Measurements from ENCODE around the gene ARHGEF28.

The ARHGEF28 gene

DNA sequence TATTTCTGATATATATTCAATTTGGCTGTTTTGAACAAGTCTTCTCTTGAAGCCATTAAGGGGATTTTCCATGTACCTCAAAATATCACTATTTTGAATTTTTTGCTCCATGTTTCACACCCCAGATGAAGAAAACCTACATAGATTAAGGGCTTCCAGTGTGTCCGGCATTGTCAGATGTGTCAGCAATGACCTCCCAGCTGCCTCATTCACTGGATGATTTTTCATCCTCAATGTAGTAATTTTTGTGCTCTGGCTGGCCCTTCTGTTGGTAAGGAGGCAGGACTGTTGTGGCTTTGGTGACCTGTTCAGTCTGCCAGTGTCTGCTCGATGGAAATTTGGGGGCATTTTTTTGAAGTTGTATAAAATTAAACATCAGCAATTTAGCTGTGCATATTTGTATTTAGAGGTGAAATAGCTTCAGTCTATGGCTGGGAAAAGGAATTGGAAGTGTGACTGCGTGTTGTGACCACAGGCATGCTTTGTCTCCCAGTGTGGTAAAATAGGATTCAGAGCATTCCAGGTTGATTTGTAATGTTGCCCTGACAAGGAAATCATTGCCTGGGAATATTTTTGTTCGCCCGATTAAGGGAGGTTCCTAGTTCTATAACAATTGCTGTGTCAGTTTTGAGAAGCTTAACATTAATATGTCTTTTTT lies 312.4 kb downstream of the ARHGEF28 start:
- DNase-seq (ENCODE audit: low read depth), result peak; percentile 41

DNA sequence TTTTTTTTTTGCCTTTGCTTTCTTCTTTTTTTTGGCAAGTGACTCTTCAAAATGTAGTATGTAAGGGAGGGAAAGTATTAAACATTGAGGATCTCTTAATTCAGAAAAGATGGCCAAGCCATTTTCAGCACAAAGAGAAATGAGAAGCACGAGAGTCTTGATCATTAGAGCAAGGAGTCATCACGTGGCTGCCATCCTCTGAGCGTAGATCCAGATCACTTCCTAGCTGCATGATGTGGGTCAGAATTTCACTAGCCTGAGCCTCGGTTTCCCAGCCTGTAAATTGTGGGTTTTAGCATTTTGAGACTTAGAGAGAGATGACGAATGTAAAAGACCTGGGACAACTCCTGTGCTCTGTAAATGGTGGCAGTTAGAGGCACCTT lies 312.9 kb downstream of the ARHGEF28 start:
- no peak for DNase-seq (ENCODE audit: low read depth)

GRCh38 chr5:73939557-73939956 lies 313.6 kb downstream of the ARHGEF28 start:
- DNase-seq (ENCODE audit: low read depth), result no peak

DNA sequence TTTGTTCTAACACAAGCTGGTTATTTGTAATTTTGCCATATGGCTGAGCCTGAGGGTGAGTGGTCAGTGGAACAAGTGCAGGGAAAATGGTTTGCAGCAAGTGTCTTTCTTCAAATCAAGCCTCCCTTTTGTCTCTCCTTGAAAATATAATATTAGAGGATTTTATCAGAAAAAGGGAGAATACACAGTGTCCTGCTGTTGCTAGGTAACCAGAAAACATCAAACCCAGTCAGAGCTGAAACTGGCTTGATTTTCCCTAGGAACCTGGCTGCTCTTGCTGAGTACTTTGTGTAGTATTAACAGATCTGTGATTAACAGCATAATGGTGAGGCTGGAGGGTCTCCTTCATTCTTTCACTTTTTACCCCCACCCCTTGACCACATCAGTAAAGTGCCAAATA lies 314.0 kb downstream of the ARHGEF28 start:
- no peak for DNase-seq (ENCODE audit: low read depth)

DNA sequence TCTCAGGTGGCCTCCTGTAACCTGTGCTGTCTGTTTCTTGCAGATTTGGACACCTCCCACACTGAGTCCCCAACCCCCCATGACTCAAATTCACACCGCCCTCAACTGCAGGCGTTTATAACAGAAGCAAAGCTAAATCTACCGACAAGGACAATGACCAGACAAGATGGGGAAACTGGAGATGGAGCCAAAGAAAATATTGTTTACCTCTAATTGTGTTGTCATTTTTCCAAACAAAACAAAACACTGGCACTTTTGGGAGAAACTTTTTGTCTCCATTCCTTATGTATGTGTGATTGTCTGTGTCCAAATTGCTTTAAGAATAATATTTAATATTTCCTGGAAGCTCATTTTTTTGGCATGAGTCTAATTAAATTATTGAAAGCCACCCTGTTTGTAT lies 314.8 kb downstream of the ARHGEF28 start:
- DNase-seq (ENCODE audit: low read depth), result no peak

DNA sequence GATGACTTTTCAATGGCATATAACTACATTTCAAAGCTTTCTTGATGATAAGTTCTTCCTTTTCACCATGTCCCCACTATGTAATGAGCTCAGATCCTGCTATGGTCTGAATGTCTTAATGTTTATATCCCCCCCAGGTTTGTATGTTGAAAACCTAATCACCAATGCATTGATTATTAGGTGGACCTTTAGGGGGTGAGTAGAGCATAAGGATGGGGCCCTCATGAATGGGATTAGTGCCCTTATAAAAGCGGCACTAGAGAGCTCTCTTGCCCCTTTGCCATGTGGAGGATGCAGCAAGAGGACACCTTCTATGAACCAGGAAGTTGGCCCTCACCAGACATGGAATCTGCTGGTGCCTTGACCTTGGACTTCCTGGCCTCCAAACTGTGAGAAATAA lies 316.8 kb downstream of the ARHGEF28 start:
- no peak for DNase-seq (ENCODE audit: low read depth)

DNA sequence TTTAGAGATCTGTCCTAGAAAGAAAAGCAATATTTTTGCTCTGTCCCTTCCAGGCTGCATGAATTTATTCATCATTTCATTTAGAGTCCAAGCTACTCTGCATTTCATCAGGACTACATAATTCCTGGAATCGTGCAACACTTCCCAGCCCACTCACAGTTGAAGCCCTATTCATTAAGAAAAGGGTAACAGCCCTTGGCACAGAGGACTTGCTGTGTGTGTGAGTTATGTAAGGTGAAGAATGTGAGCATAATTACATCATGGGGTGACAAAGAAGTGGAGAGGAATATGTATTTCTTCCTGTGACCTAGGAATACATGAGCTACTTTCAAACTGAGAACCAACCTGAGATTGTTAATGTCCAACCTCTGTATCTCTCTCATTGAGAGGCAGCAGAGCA lies 317.4 kb downstream of the ARHGEF28 start:
- DNase-seq (ENCODE audit: low read depth), result no peak

GRCh38 chr5:73944581-73944980 lies 318.6 kb downstream of the ARHGEF28 start:
- DNase-seq (ENCODE audit: low read depth), result no peak

DNA sequence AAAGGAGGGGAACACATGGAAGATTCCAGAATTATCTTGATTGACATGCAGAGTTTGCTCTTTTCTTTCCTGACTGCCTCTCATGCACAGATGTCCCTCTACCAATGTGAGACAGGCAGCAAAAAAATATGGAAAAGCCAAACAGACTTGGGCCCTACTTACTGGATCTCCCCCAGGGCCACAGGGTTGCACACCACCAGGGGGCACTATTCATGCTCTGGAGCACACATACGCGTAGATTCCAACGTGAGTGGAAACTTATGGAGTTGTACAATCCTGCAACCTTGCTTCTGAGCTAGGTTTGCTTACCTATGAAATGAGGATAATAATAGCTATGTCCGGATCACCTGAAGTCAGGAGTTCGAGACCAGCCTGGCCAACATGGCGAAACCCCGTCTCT lies 319.5 kb downstream of the ARHGEF28 start:
- DNase-seq (ENCODE audit: low read depth), result no peak

- no peak for DNase-seq (ENCODE audit: low read depth)
Measured at GRCh38 chr5:73946278-73946677, 320.3 kb downstream of the ARHGEF28 start.

GRCh38 chr5:73946919-73947602 lies 321.1 kb downstream of the ARHGEF28 start:
- no peak for DNase-seq (ENCODE audit: low read depth)

DNA sequence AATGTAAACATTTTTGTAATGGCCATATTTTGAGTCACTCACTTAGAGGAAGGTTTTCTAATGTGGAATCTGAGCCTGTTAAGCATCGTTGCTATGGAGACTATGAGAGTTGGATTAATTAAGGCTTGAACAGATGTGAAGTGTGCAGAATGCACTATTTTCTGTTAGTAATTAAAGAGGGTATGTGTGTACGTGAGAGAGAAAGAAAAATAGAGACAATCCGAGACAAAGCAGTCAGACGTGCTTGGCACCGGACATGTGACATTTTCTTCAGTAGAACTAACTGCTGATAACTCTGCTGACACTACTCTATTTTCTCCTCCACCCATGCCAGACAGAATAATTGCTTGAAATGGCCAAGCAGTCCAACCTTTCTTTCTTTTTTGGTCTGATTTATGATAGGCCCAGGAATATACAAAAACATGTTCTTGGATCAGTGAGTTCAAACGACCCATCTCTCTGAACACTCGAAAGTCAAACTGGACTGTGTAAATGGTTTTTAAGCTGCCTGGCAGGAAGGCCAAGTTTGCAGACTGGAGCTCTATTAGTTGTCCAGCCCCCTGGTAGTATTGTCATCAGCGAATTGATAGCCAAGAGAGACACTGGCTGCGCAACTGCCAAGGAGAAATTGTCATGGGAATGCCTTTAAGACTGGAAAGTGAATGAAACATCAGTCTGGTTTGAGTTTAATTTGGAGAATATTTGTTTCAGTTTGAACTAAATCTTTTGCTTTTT lies 322.1 kb downstream of the ARHGEF28 start:
- no peak for DNase-seq (ENCODE audit: low read depth)

- no peak for DNase-seq (ENCODE audit: low read depth)
Measured at GRCh38 chr5:73948720-73949119, 322.7 kb downstream of the ARHGEF28 start.

DNA sequence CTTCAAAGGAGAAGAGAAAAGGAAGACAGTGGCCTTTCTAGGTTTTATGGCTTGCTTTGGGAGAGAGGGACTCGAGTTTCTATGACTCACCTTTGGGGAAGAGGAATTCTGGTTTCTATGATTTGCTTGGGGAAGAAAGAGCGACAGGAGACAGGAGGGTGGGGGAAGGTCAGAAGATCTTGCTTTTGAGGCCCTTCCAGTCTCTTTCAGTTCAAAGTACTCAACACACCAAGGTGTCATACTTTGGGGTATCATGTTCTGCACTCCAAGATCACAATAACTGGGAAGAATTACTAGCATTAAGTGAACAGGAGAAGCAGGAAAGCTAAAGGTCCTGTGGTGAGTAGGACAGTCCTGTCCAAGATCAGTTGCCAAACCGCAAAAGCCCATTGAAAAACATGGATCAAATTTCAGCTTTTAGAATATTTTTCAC lies 324.5 kb downstream of the ARHGEF28 start:
- DNase-seq (ENCODE audit: low read depth), result no peak

- no peak for DNase-seq (ENCODE audit: low read depth)
Measured at GRCh38 chr5:73950912-73951430, 325.0 kb downstream of the ARHGEF28 start.

GRCh38 chr5:73952872-73953271 lies 326.9 kb downstream of the ARHGEF28 start:
- no peak for DNase-seq (ENCODE audit: low read depth)

GRCh38 chr5:73954381-73954780 lies 328.4 kb downstream of the ARHGEF28 start:
- DNase-seq (ENCODE audit: low read depth), result no peak

DNA sequence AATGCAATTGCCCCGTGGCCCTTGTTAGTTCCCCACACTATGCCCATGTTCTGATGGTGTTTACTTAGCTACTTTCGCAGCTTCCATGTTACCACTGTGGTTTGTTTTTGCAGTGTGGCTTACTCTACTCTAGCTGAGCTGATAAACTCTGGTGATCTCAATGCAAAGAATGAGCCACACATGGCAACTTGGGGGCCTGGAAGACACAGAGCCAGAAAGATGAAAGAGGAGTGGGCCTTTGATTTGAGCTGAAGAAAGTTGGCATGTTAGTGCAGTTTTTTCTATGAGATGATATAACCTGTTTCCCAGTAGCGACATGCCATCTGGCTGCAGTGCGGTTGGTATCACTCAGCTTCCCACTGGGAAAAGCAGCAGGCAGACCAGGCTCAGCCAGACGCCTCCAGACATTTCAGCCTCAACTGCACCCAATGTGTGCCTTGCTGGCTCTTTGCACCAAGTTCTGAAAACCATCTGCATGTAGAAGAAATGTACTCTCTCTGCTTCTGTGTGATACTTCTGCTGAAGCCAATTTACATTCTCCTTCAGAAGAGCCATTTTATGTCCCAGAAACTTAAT lies 329.4 kb downstream of the ARHGEF28 start:
- no peak for DNase-seq (ENCODE audit: low read depth)

GRCh38 chr5:73957397-73958001 lies 331.5 kb downstream of the ARHGEF28 start:
- no peak for DNase-seq (ENCODE audit: low read depth)

- DNase-seq (ENCODE audit: low read depth), result no peak
Measured at GRCh38 chr5:73958037-73958436, 332.0 kb downstream of the ARHGEF28 start.

GRCh38 chr5:73960023-73960422 lies 334.0 kb downstream of the ARHGEF28 start:
- DNase-seq (ENCODE audit: low read depth), result no peak

DNA sequence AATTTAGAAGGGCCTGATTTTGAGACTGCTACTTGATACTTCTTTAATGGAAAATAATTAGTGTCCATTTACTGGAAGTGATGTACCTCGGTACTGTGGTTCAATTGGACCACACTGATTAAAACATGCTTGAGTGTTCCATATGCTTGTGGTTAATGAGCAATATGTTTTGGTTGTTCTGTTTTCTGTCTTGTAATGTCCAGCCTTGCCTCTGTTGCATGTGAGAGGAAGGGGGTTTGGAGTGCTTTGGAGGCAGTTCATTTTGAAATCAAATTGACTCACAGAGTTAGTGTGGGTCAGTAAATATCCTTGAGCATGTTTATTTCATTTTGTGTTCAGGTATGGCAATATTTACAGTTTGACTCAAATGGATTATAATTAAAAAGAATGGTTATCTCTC lies 334.4 kb downstream of the ARHGEF28 start:
- no peak for DNase-seq (ENCODE audit: low read depth)
